Effector memory CD4-positive, alpha-beta T cell (primary cell): ENCODE results near the gene HSPH1.
"Not testable (repeated sequence)": the region's sequence is repeated elsewhere in the genome, so short reads cannot be mapped to it uniquely, and the experiment has no call there.

Experiments
- DNase-seq, 3 donors: peaks; one replicate each; pipeline ENCODE4 v3.0.0-alpha.2; 2020
- H3K27ac ChIP-seq: 2 replicates; pipeline ENCODE4 v1.7.0; 2013; ENCODE audit warnings: mild to moderate bottlenecking, low read length, moderate library complexity; ENCODE audit not compliant: insufficient read depth, poor library complexity, severe bottlenecking
- H3K27me3 ChIP-seq: replicated peaks from 2 replicates; pipeline ENCODE4 v1.7.0; 2013; ENCODE audit warnings: mild to moderate bottlenecking, low read length; ENCODE audit not compliant: insufficient read depth, control insufficient read depth, poor library complexity, severe bottlenecking
- H3K36me3 ChIP-seq: 2 replicates; pipeline ENCODE4 v1.7.0; 2013; ENCODE audit warnings: mild to moderate bottlenecking, low read length, moderate library complexity; ENCODE audit not compliant: control insufficient read depth, insufficient read depth
- H3K4me1 ChIP-seq: 2 replicates; pipeline ENCODE4 v1.7.0; 2013; ENCODE audit warnings: low read length, mild to moderate bottlenecking; ENCODE audit not compliant: control insufficient read depth, insufficient read depth, poor library complexity, severe bottlenecking
- H3K4me3 ChIP-seq: 2 replicates; pipeline ENCODE4 v1.7.0; 2013; ENCODE audit warnings: low read length, low read depth, mild to moderate bottlenecking; ENCODE audit not compliant: insufficient read depth, poor library complexity, severe bottlenecking
- H3K9me3 ChIP-seq: 2 replicates; pipeline ENCODE4 v1.7.0; 2013; ENCODE audit warnings: mild to moderate bottlenecking, low read length, moderate library complexity; ENCODE audit not compliant: control insufficient read depth

The HSPH1 gene

GRCh38 chr13:31179241-31179640, 17.5 kb upstream of the HSPH1 start:
- Histone ChIP-seq H3K4me1 (no peaks in the 10 kb centered on the region), H3K27ac (no peak overlapping the region), H3K36me3 (no peaks in the 10 kb centered on the region), H3K9me3 (no peaks in the 10 kb centered on the region), H3K4me3 (no peak overlapping the region), H3K27me3 (no peaks in the 10 kb centered on the region)
- DNase-seq: no peak

GRCh38 chr13:31177813-31178495, 16.2 kb upstream of the HSPH1 start:
- H3K4me1 ChIP-seq, DNase-seq, H3K27ac ChIP-seq, H3K4me3 ChIP-seq, H3K27me3 ChIP-seq, H3K36me3 ChIP-seq, H3K9me3 ChIP-seq: not testable (repeated sequence)

- H3K4me1 ChIP-seq: no peaks in the 10 kb centered on the region
- H3K27me3 ChIP-seq: peaks cover 4% of the 10 kb centered on the region
- no peaks in the 10 kb centered on the region for H3K36me3 ChIP-seq
- H3K27ac ChIP-seq: no peak overlapping the region
- no peak overlapping the region for H3K4me3 ChIP-seq
- H3K9me3 ChIP-seq: no peaks in the 10 kb centered on the region
- DNase-seq: no peak
Observed at GRCh38 chr13:31175847-31176532, 14.3 kb upstream of the HSPH1 start.

GRCh38 chr13:31174018-31174417, 12.3 kb upstream of the HSPH1 start:
- Histone ChIP-seq H3K4me1 (no peaks in the 10 kb centered on the region), H3K27ac (no peak overlapping the region), H3K36me3 (no peaks in the 10 kb centered on the region), H3K4me3 (no peak overlapping the region), H3K9me3 (no peaks in the 10 kb centered on the region), H3K27me3 (peaks cover 4% of the 10 kb centered on the region)
- no peak for DNase-seq

GRCh38 chr13:31172535-31172934, 10.8 kb upstream of the HSPH1 start:
- no peaks in the 10 kb centered on the region for H3K4me1 ChIP-seq
- no peak overlapping the region for H3K4me3 ChIP-seq
- no peak for DNase-seq
- H3K9me3 ChIP-seq: no peaks in the 10 kb centered on the region
- no peak overlapping the region for H3K27ac ChIP-seq
- H3K36me3 ChIP-seq: no peaks in the 10 kb centered on the region
- H3K27me3 ChIP-seq: peaks cover 4% of the 10 kb centered on the region

- H3K9me3 ChIP-seq: no peaks in the 10 kb centered on the region
- H3K4me3 ChIP-seq: no peak overlapping the region
- peaks cover 4% of the 10 kb centered on the region for H3K27me3 ChIP-seq
- H3K4me1 ChIP-seq: no peaks in the 10 kb centered on the region
- no peak overlapping the region for H3K27ac ChIP-seq
- H3K36me3 ChIP-seq: no peaks in the 10 kb centered on the region
- DNase-seq: no peak
Observed at GRCh38 chr13:31172001-31172400, 10.3 kb upstream of the HSPH1 start.

GRCh38 chr13:31168736-31169135, 7.0 kb upstream of the HSPH1 start:
- H3K4me1 ChIP-seq: no peaks in the 10 kb centered on the region
- no peak overlapping the region for H3K27ac ChIP-seq
- peaks cover 4% of the 10 kb centered on the region for H3K27me3 ChIP-seq
- H3K4me3 ChIP-seq: no peak overlapping the region
- no peak for DNase-seq
- H3K36me3 ChIP-seq: no peaks in the 10 kb centered on the region
- H3K9me3 ChIP-seq: no peaks in the 10 kb centered on the region

GRCh38 chr13:31168166-31168565, 6.5 kb upstream of the HSPH1 start:
- no peak for DNase-seq

GRCh38 chr13:31167490-31167889, 5.8 kb upstream of the HSPH1 start:
- no peak for DNase-seq
- H3K27me3 ChIP-seq: no peaks in the 10 kb centered on the region
- no peaks in the 10 kb centered on the region for H3K9me3 ChIP-seq
- H3K36me3 ChIP-seq: no peaks in the 10 kb centered on the region
- H3K4me1 ChIP-seq: no peaks in the 10 kb centered on the region
- H3K4me3 ChIP-seq: no peak overlapping the region
- no peak overlapping the region for H3K27ac ChIP-seq

More at GRCh38 chr13:31168166-31168565, 6.5 kb upstream of the HSPH1 start:
- Histone ChIP-seq H3K36me3 (no peaks in the 10 kb centered on the region), H3K27ac (no peak overlapping the region), H3K4me3 (no peak overlapping the region), H3K27me3 (peaks cover 3% of the 10 kb centered on the region), H3K4me1 (no peaks in the 10 kb centered on the region), H3K9me3 (no peaks in the 10 kb centered on the region)

- H3K27me3 ChIP-seq: no peaks in the 10 kb centered on the region
- H3K27ac ChIP-seq: no peak overlapping the region
- no peaks in the 10 kb centered on the region for H3K9me3 ChIP-seq
- no peaks in the 10 kb centered on the region for H3K4me1 ChIP-seq
- no peaks in the 10 kb centered on the region for H3K36me3 ChIP-seq
- H3K4me3 ChIP-seq: no peak overlapping the region
- no peak for DNase-seq
Observed at GRCh38 chr13:31166591-31166990, 4.9 kb upstream of the HSPH1 start.
